Anterior cingulate cortex (tissue), 58 donors: Measurements from ENCODE around the gene PRKN.
A peak's percentile ranks its signal among the peaks of the same experiment; 100 is the strongest.

Experiments
- DNase-seq, 58 donors: peaks; one replicate each; lab custom pipeline; 2025; lab: John Stamatoyannopoulos, UW

The PRKN gene

GRCh38 chr6:162262466-162263196 is 464.9 kb downstream of the PRKN start:
- DNase-seq: no peak

DNA sequence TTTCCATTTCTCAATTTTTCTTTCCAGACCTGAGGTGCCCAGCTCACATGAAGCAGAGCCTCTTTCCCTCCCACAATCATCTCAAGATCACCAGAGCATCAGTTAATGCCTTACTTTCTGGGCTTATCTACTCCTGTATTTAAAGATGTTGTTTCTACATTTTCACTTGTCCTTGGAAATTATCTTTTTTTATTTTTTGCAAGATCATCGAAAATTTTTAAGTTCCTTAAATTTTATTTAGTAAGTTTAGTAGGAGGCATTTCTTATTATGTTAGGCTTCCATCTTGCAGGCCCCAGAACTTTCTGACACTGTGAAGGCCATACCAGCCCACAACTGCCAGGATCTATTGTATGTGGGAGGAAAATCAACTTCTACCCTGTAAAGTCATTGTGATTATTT is 466.0 kb downstream of the PRKN start:
- DNase-seq: no peak

DNA sequence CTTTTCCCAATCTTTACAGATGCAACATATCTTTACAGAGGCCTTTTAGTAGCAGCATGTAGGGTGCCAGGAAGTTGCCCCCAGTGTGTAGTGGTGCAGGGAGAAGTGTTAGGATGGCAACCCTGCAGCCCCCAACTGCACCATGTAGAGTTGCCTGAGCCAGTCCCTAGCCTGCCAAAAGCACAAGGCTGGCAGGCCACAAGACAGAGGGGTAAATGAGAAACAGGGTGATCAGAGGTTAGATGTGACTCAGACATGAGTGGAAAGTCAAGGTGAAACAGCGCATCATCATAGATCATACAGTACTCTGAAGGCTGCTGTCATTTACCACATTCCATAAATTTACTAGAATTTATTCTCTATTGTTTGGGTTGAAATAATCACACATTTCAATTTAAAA is 467.5 kb downstream of the PRKN start:
- no peak for DNase-seq

- no peak for DNase-seq
These were observed 468.9 kb downstream of the PRKN start for GRCh38 chr6:162258647-162259046.

- DNase-seq: no peak
These were observed 471.2 kb downstream of the PRKN start for GRCh38 chr6:162256361-162256760.

DNA sequence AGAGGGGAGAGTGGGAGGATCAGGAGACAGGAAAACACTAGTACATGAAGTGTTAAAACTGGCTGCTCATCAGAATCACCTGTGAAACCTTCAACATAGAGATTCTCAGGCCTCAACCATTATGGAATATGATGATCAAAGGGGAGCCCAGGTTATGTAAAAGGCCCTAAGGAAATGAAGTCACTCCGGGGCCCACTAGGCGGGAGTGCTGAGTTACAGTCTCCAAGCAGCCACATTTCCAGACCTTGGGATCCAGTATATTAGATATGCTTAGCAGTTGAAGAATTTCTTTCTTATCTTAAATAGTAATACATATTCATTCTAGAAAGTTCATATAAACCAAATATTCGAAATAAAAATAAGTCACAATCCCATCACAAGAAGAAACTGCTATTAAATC is 476.3 kb downstream of the PRKN start:
- no peak for DNase-seq

DNA sequence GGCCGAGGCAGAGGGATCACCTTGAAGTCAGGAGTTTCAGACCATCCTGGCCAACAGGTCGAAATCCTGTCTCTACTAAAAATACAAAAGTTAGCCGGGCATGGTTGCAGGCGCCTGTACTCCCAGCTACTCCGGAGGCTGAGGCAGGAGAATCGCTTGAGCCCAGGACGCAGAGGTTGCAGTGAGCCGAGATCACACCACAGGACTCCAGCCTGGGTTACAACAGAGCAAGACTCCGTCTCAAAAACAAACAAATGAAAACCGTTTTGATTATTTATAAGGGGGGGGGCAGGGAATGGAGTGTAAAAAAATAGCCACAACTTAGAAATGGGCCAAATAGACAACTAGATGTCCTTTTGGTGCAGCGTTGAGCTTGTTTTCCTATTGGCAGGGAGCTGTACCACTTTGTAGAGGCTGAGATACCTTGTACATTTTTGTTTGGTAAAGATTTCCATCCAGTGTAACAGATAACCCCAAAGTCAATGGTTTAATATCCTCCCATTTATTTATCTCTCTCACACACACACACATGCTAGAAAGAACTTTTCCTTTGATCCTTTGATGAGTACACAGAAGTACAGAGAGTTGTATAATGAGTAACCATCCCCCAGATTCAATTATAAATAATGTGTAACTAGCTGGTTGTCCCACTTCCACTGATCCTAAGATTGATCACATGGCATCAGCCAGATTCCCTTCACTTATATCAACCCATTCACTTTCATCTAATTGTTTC is 477.5 kb downstream of the PRKN start:
- DNase-seq: no peak

DNA sequence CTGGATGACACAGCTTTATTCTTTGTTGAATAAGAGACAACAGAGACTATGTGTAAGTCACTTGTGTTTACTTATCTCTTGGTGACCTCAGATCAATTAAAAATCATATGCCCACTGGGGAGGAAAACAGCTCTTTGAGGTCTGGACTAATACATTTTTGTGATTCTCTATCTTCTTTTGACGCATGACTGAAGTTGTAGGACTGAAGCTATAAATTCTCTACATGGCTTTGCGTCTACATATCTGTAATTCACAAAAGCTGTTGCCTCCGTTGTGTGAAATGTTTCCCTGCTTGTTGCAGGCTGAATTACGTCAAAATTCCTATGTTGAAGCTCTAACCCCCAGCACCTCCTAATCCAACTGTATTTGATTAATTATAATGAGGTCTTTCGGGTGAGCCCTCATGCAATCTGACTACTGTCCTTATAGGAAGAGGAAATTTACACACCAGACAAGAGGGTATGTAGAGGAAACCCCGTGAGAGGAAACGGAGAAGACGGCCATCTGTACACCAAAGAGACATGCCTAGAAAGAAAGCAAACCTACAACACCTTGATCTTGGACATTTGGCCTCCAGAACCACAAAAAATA is 481.6 kb downstream of the PRKN start:
- no peak for DNase-seq

DNA sequence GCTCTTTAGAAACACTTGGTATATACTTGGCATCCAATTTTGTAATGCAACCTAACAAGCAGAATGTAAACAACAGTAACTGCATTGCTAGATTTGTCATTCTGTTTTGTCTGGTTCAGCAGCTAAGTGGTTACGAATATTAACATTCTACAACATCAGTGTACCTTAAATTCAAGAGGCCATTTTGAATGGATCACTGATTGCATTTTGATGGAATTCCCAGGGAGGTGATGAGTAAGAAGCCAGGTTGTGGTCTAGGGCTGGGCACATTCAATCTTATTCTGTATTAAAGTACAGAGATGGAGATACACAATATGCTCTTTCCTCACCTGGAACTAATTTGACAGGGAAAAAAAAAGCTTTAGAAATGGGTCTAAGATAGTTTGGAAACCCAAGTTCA is 483.5 kb downstream of the PRKN start:
- DNase-seq: no peak

GRCh38 chr6:162242915-162243314 is 484.7 kb downstream of the PRKN start:
- DNase-seq: no peak

DNA sequence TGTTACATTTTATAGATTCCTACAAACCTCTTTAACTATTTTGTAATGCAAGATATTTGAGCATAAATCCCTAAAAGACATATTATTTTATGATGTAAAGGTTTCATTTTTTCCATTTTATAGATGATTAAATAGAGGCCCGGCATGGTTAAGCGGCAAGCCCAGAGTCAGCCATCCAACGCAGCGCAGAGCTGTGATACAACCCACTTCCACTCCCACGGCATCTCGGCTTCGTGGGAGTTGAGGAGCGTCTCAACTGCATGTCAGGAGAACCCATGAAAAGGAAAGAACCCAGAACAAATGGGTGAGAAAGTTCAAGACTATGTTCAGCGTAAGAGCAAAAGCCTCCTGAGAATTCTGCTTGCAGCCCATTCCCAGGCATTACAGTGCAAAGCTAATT is 488.2 kb downstream of the PRKN start:
- DNase-seq: no peak

DNA sequence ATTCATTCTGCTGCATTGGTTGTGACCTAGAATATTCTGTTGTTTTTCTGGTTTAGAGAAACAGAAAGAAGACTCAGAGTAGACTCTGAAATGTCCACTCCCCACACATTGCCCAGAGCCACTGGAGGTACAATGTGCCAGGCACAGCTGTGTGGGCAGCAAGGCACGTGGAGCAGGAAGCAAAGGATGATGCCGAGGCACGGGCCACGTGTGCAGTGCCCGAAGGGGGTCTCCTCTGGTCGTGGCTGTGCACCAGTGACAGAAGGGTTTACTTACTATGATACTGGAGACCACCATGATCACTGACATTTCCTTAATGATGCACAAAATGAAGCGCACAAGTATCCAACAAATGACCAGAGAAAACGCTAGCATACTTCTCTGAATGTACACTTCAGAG is 488.9 kb downstream of the PRKN start:
- no peak for DNase-seq

- no peak for DNase-seq
These were observed 490.2 kb downstream of the PRKN start for GRCh38 chr6:162237331-162237730.

DNA sequence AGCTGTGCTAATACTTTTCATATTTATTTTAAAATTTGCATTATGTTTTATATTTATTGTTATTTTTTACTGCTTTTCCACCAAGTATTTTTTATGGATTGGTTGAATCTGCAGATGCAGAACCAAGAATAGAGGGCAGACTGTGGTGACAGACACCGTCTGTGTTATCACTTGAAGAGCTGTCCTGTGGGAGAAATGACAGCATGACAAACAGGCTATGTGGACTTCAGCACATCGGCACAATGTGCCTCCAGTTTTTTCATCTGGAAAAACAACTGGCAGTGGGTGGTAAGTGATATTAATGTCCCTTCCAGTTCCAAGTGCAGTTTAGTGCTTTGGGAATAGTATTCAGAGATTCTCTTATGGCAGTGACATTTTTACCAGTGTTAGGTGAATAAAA is 492.9 kb downstream of the PRKN start:
- DNase-seq: no peak

GRCh38 chr6:162230147-162230752 is 497.3 kb downstream of the PRKN start:
- peak in 2 of 58 donors; percentile 5 to 7 for DNase-seq

DNA sequence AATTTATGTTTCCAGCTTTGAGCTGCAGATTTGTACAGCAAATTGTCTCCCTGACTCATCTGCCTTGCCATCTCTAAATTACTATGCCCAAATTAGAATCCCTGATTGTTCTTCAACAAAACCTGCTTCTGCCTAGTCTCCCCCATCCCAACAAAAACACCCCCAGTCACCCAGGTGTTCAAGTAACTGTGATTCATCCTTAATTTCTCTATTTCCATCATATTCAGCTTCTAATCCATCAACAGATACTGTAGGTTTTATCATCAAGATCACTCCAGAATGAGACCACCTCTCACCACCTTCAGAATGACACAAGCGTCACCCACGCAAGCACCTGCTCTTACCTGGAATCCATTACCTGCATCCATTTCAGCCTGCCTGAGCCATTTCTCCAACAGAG is 498.5 kb downstream of the PRKN start:
- DNase-seq: no peak

DNA sequence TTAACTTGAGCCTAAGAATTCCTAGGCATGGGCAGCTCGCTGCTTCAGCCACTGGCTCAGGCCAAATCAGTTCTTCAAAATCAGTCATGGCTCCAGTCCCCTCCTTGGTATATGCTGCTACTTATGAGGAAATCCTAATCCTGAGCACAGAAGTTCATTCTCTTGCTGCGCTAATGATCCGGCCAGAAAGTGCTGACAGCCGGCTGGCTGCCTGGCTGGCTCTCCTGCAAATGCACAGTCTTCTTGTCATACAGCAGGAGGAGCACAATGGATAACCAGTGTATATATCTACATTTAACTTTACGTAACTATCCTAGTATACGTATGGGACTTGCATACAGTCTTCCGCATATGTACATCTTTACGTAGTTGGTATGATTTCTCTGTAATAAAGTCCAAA is 500.8 kb downstream of the PRKN start:
- no peak for DNase-seq

- no peak for DNase-seq
These were observed 505.0 kb downstream of the PRKN start for GRCh38 chr6:162222521-162222920.

GRCh38 chr6:162220876-162221275 is 506.7 kb downstream of the PRKN start:
- DNase-seq: no peak

DNA sequence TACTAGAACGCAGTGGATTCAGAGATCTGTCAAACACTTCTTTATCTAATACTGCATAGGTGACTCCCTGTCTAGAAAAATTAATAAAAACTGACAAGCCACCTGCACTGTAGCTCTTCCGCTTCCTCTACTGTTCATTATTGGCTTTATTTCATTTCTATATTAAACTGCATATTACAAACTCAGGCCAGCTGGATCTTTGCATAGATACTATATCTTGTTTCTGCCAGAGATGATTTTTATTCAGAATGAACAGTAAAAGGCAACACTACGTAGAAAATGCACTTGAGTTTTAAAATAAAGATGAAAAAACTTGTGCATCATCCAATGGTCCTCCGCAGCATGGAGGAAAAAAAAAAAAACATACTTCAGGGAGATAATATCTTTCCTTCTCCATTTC is 508.3 kb downstream of the PRKN start:
- no peak for DNase-seq

GRCh38 chr6:162217811-162218493 is 509.6 kb downstream of the PRKN start:
- DNase-seq: no peak
